GM12873 (cell line): ENCODE data around the gene SAA4.

Experiments
- TF ChIP-seq, protein P1 (sequence below): IDR thresholded peaks from 2 replicates; pipeline ENCODE4 v1.5.1; 2012; ENCODE audit warnings: low read depth, mild to moderate bottlenecking, moderate library complexity, low read length, control low read depth; ENCODE audit not compliant: insufficient read depth; ENCODE audit errors: missing control alignments

SAA4 gene

DNA sequence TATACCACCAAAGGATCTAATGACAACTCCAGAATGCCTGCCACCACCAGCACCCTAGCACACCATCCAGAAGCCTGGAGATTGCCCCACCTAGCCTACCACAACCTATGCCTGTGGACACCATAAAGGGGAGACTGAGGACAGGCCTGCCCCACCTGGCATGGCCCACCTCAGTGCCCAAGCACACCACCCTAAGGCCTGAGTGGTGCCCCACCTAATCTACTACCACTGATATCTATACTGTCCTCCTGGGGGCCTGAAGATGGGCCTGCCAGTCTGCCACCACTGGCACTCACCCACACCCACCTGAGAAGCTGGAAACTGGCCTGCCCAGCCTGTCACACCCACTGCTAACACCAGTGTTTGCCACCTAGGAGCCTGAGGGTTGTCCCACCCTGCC is 31.8 kb downstream of the SAA4 start:
- TF ChIP-seq, protein P1, sequence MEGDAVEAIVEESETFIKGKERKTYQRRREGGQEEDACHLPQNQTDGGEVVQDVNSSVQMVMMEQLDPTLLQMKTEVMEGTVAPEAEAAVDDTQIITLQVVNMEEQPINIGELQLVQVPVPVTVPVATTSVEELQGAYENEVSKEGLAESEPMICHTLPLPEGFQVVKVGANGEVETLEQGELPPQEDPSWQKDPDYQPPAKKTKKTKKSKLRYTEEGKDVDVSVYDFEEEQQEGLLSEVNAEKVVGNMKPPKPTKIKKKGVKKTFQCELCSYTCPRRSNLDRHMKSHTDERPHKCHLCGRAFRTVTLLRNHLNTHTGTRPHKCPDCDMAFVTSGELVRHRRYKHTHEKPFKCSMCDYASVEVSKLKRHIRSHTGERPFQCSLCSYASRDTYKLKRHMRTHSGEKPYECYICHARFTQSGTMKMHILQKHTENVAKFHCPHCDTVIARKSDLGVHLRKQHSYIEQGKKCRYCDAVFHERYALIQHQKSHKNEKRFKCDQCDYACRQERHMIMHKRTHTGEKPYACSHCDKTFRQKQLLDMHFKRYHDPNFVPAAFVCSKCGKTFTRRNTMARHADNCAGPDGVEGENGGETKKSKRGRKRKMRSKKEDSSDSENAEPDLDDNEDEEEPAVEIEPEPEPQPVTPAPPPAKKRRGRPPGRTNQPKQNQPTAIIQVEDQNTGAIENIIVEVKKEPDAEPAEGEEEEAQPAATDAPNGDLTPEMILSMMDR: no peak

DNA sequence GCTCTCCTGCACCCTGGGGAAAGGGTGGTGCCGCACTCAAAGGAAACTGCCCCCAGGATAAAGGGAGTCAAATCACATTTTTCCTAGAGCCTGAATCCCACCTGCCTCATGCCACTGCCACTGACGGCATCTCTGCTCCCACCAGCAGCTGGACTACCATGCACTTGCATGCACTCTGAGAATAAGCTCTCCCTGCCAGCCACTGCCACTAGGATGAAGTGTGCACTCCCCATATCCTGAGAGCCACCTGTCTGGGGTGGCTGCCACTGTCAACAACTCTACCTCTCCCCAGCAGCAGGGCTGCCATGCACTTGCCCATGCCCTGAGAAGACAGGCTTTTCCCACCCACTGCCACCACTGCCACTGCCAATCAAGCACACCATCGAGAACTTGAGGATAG is 32.4 kb downstream of the SAA4 start:
- TF ChIP-seq, protein P1: no peak

DNA sequence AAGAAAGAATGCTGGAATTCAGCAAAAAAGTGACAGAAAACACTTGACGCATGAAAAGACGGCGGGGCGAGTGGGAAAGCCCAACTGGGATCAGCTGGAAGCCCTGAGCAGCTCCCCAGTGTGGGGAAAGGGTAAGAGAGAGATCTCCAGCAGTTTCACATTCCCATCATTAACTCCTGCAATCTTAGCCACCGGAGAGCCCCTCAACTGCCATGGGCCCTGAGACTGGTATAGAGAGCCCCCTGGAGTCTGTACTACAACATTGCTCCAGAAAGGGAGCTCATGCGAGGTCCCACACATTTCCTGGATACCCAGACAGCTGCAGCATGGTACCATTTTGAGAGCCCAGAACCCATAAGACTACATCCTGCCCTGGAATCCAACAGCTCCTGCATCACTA is 32.9 kb downstream of the SAA4 start:
- TF ChIP-seq, protein P1: peak; percentile 66

DNA sequence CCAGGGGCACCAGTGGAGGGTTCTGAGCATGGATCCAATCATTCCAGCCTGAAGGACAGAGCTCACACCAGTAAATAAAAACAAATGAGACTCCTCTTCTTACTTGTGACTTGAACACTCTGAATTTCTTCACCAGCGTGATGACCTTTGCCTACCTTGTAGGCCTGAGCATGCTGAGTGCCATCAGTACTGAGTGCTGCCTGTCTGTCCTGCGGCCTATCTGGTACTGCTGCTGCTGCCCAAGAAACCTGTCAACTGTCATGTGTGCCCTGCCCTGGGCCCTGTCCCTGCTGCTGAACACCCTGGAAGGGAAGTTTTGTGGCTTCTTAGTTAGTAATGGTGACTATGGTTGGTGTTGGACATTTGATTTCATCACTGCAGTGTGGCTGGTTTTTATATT is 40.1 kb downstream of the SAA4 start:
- TF ChIP-seq, protein P1: no peak

DNA sequence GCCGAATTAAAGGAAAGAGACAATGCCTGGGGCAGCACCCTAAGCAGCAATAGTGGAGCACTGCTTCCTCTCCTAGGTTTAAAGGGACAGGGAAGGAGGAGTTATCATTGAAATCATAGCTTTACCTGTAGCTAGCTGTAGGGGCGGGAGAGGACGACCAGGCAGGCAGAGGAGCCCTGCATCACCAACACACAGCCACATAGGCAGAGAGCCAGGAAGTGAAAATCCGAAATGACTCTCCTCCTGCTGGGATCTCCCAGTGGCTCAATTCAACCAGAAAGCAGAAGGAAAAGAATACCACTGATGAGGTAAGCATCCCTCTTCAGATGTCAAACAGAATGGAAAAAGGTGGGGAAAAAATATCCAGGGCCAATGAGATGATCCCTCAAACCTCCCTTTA is 43.6 kb downstream of the SAA4 start:
- TF ChIP-seq, protein P1: peak; percentile 33

DNA sequence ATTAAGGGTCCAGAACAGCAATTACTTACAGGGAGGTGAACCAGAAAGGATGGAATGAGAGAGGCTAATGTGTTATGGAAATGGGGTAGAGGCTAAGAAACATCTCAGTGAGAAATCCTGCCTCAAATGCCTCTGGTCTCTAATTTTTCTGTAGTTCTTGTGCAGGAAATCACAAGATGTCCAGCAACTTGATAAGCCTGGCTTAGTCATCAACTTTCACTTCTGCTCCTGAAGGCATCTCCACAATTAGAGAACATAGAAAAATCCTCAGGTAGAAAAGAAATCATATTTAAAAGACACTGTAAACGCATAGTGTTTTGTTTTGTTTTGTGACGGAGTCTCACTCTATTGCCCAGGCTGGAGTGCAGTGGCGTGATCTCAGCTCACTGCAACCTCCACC is 45.2 kb downstream of the SAA4 start:
- TF ChIP-seq, protein P1: no peak

DNA sequence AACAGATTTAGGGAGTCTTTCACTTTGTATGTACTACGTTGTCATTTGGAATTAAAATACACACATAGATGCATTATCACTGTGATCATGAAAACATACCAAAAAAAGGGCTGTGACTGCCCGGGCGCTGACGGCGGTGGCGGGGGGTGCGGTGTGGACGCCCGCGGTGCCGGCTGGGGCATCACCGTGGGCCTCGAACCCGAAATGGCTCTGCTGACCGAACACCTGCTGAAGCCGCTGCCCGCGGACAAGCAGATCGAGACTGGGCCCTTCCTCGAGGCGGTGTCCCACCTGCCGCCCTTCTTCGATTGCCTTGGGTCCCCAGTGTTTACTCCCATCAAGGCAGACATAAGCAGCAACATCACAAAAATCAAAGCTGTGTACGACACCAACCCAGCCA is 47.8 kb downstream of the SAA4 start:
- TF ChIP-seq, protein P1: no peak
